MM.1S (cell line): ENCODE measurements around the gene SLIT1.

Experiments
- DNase-seq: peaks from one replicate; pipeline ENCODE4 v3.0.0-alpha.2; 2015
- H2AFZ ChIP-seq: fragments of 300-600 bp; sonication (generic); 2 replicates; pipeline ENCODE4 v1.6.0; 2016; ENCODE audit warnings: antibody characterized with exemption, low read length
- H3F3A ChIP-seq: fragments of 300-600 bp; sonication (generic); 2 replicates; pipeline ENCODE4 v1.6.1; 2016; ENCODE audit warnings: mild to moderate bottlenecking, antibody characterized with exemption, low read length, moderate library complexity, mixed read lengths; ENCODE audit not compliant: insufficient read depth
- H3K27ac ChIP-seq: fragments of 300-600 bp; sonication (generic); 2 replicates; pipeline ENCODE4 v1.5.1; 2016; ENCODE audit warnings: mild to moderate bottlenecking, low read length
- H3K27me3 ChIP-seq: fragments of 300-600 bp; sonication (generic); replicated peaks from 2 replicates; pipeline ENCODE4 v1.6.0; 2016; ENCODE audit warnings: low read length; ENCODE audit not compliant: insufficient read depth
- H3K36me3 ChIP-seq: fragments of 300-600 bp; sonication (generic); replicated peaks from 2 replicates; pipeline ENCODE4 v1.6.1; 2016; ENCODE audit warnings: mild to moderate bottlenecking, low read length, mixed read lengths; ENCODE audit not compliant: insufficient read depth
- H3K4me1 ChIP-seq: fragments of 300-600 bp; sonication (generic); 2 replicates; pipeline ENCODE4 v1.6.1; 2016; ENCODE audit warnings: low read length, mixed read lengths
- H3K4me2 ChIP-seq: fragments of 300-600 bp; sonication (generic); 2 replicates; pipeline ENCODE4 v1.6.0; 2016; ENCODE audit warnings: low read depth, low read length
- H3K4me3 ChIP-seq: fragments of 300-600 bp; sonication (generic); 2 replicates; pipeline ENCODE4 v1.5.1; 2016; ENCODE audit warnings: low read length, mixed read lengths
- H3K79me2 ChIP-seq: fragments of 300-600 bp; sonication (generic); 2 replicates; pipeline ENCODE4 v1.6.1; 2016; ENCODE audit warnings: mixed run types, low read length, mixed read lengths
- H3K9ac ChIP-seq: fragments of 300-600 bp; sonication (generic); 2 replicates; pipeline ENCODE4 v1.6.1; 2016; ENCODE audit warnings: low read length, mixed read lengths
- H3K9me2 ChIP-seq: fragments of 300-600 bp; sonication (generic); replicated peaks from 2 replicates; pipeline ENCODE4 v1.6.1; 2016; ENCODE audit warnings: mild to moderate bottlenecking, low read length, mixed read lengths; ENCODE audit not compliant: insufficient read depth
- H3K9me3 ChIP-seq: fragments of 300-600 bp; sonication (generic); replicated peaks from 2 replicates; pipeline ENCODE4 v1.6.1; 2016; ENCODE audit warnings: mild to moderate bottlenecking, low read length, mixed read lengths; ENCODE audit not compliant: insufficient read depth
- H4K20me1 ChIP-seq: fragments of 300-600 bp; sonication (generic); 2 replicates; pipeline ENCODE4 v1.6.1; 2016; ENCODE audit warnings: mild to moderate bottlenecking, low read length, moderate library complexity, mixed read lengths; ENCODE audit not compliant: insufficient read depth
- EZH2 ChIP-seq: fragments of 300-600 bp; sonication (generic); optimal IDR thresholded peaks from 2 replicates; pipeline ENCODE3; 2017; ENCODE audit warnings: low read depth, mild to moderate bottlenecking, antibody characterized with exemption, low read length, mixed read lengths
- EZH2phosphoT487 ChIP-seq: fragments of 300-600 bp; sonication (generic); IDR thresholded peaks from 2 replicates; pipeline ENCODE4 v1.6.1; 2018; ENCODE audit warnings: antibody characterized with exemption, low read length
- TF ChIP-seq, protein P1 (sequence below): fragments of 300-600 bp; sonication (generic); IDR thresholded peaks from 2 replicates; pipeline ENCODE4 v1.5.1; 2016; ENCODE audit warnings: antibody characterized with exemption, low read length, mixed read lengths

SLIT1 gene

DNA sequence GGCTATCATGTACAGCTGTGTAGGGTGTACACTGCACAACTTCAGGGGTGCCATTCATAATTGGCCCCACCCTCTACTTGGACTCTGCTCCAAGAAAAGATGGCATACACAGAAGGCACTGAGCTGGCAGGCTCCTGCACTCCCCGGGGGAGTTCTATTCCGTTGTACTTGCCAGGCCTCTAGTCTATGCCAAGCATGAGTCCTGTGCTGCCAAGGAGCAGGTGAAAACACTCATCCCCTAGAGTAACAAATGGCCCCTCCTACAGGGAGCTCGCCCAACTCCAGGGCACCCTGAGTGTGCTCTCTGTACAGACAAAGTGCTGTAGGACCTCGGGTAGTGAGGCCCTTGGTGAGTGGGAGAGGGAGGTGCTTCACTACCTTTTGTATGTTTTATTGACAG, 127.2 kb downstream of the SLIT1 start:
- H3F3A ChIP-seq, result no peaks in the 10 kb centered on the region
- H3K4me2 ChIP-seq, result no peak overlapping the region
- no peaks in the 10 kb centered on the region; the same call in 1 of the 2 replicates for H3K27me3 ChIP-seq
- no peak overlapping the region for H3K27ac ChIP-seq
- H3K4me3 ChIP-seq, result no peak overlapping the region
- H3K79me2 ChIP-seq, result no peaks in the 10 kb centered on the region
- no peak overlapping the region for H2AFZ ChIP-seq
- no peak for TF ChIP-seq EZH2phosphoT487
- TF ChIP-seq, protein P1, sequence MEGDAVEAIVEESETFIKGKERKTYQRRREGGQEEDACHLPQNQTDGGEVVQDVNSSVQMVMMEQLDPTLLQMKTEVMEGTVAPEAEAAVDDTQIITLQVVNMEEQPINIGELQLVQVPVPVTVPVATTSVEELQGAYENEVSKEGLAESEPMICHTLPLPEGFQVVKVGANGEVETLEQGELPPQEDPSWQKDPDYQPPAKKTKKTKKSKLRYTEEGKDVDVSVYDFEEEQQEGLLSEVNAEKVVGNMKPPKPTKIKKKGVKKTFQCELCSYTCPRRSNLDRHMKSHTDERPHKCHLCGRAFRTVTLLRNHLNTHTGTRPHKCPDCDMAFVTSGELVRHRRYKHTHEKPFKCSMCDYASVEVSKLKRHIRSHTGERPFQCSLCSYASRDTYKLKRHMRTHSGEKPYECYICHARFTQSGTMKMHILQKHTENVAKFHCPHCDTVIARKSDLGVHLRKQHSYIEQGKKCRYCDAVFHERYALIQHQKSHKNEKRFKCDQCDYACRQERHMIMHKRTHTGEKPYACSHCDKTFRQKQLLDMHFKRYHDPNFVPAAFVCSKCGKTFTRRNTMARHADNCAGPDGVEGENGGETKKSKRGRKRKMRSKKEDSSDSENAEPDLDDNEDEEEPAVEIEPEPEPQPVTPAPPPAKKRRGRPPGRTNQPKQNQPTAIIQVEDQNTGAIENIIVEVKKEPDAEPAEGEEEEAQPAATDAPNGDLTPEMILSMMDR, result no peak
- TF ChIP-seq EZH2, result no peak
- H3K4me1 ChIP-seq, result no peaks in the 10 kb centered on the region
- H3K9ac ChIP-seq, result no peak overlapping the region
- no peaks in the 10 kb centered on the region for H4K20me1 ChIP-seq
- no peak for DNase-seq
- H3K36me3 ChIP-seq, result no peaks in the 10 kb centered on the region
- H3K9me3 ChIP-seq, result no peaks in the 10 kb centered on the region
- no peaks in the 10 kb centered on the region for H3K9me2 ChIP-seq

DNA sequence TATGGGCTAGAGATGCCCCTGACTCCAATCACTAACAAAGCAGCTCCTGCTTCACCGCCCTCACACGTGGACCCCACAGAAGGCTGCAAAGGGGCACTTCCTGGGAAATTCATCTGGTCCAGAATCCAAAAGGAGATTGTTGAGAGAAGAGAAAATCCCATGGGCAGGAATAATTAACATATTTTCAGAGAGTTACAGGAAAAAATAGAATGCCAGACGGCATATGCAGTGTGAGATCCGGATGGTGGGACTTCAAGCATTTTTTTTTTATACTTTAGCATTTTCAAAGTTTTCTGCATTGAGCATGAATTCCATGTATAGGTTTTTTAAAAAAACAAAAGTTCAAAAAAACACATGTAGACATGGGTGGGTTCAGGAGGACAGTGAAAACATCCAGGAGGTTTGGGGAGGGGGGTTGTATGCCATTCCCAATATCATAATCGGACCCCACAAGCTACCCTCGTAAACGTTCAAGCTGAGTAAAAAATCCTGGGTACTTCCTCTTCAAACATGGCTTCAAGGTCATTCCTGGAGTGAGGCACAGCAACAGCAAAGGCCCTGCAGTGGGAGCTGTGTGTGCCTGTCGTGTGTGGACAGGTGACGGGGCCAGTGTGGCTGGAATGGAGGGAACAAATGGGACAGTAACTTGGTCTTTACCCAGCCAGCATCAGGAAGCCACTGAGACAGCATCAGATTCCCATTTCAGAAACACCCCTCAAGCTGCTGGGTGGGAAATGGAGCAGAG, 128.1 kb downstream of the SLIT1 start:
- Histone ChIP-seq H3K4me3 (no peak overlapping the region), H3K9me2 (no peaks in the 10 kb centered on the region), H3K79me2 (no peaks in the 10 kb centered on the region)

GRCh38 chr10:97056003-97056630, 129.6 kb downstream of the SLIT1 start:
- no peak overlapping the region for H2AFZ ChIP-seq

More for the DNA sequence above, 128.1 kb downstream of the SLIT1 start:
- Histone ChIP-seq H3K27me3 (no peaks in the 10 kb centered on the region; the same call in 1 of the 2 replicates), H3K36me3 (no peaks in the 10 kb centered on the region), H4K20me1 (no peaks in the 10 kb centered on the region), H3K9me3 (no peaks in the 10 kb centered on the region), H3K4me2 (no peak overlapping the region), H3K9ac (no peak overlapping the region), H3K27ac (no peak overlapping the region), H3K4me1 (no peaks in the 10 kb centered on the region), H3F3A (no peaks in the 10 kb centered on the region), H2AFZ (no peak overlapping the region)
- TF ChIP-seq EZH2, result no peak
- TF ChIP-seq, protein P1, result no peak
- no peak for TF ChIP-seq EZH2phosphoT487
- DNase-seq, result no peak

More at GRCh38 chr10:97056003-97056630, 129.6 kb downstream of the SLIT1 start:
- DNase-seq, result no peak
- Histone ChIP-seq H3K27ac (no peak overlapping the region), H3K4me2 (no peak overlapping the region), H3F3A (no peaks in the 10 kb centered on the region), H3K27me3 (no peaks in the 10 kb centered on the region), H3K4me1 (no peaks in the 10 kb centered on the region), H3K79me2 (no peaks in the 10 kb centered on the region), H3K4me3 (no peak overlapping the region), H3K9me2 (no peaks in the 10 kb centered on the region), H3K36me3 (no peaks in the 10 kb centered on the region), H3K9me3 (no peaks in the 10 kb centered on the region), H3K9ac (no peak overlapping the region), H4K20me1 (no peaks in the 10 kb centered on the region)
- TF ChIP-seq EZH2phosphoT487 (no peak), EZH2 (no peak)
- TF ChIP-seq, protein P1, result no peak
